Lower leg skin (tissue), 3 donors: Measurements from ENCODE around the gene BTN3A1.

Experiments
- POLR2A ChIP-seq, 2 donors: fragments of 450-650 bp; IDR thresholded peaks; one replicate each; pipeline ENCODE4 v1.6.1; 2016 to 2017; ENCODE audit warnings: antibody characterized with exemption in 2 of 2, mild to moderate bottlenecking in 1 of 2, moderate library complexity in 1 of 2
- TF ChIP-seq, protein P1 (sequence below), 3 donors: fragments of 450-650 bp; IDR thresholded peaks; one replicate each; pipeline ENCODE4 v1.5.1; 2016; ENCODE audit warnings: antibody characterized with exemption in 3 of 3, mild to moderate bottlenecking in 3 of 3, moderate library complexity in 2 of 3

DNA sequence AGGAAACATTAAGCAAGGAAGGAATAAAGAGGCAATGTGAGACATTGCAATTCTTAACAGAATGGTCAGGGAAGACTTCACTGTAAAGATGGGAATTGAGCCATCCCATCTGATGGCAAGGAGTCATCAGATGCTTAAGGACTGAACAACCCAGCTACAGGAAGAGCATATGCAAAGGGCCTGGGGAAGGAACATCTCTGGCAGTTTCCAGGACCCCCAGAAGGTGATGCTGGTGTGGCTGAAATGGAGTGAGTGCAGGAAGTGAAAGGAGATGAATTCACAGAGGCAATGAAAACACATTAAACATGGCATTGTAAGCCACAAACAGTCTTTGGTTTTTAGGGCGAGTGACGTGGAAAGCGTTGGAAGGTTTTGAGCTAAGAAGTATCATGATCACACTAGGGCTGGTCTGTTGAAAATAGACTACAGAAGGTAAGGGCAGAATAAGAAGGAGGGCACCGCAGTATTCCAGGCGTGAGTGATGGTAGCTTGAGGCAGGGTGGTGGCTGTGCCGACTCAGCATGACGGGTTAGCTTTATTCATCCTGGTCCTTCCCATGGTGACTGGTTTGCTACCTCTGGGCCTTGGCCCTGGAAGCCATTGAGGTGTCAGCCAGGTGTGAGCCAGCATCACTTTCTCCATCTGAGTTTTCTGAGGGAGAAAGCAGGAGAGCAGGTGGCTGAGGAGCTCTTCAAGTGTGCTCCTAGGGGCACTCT, 62.5 kb downstream of the BTN3A1 start:
- no peak for TF ChIP-seq POLR2A (IDR thresholded peaks at IDR 0.05)
- TF ChIP-seq, protein P1, sequence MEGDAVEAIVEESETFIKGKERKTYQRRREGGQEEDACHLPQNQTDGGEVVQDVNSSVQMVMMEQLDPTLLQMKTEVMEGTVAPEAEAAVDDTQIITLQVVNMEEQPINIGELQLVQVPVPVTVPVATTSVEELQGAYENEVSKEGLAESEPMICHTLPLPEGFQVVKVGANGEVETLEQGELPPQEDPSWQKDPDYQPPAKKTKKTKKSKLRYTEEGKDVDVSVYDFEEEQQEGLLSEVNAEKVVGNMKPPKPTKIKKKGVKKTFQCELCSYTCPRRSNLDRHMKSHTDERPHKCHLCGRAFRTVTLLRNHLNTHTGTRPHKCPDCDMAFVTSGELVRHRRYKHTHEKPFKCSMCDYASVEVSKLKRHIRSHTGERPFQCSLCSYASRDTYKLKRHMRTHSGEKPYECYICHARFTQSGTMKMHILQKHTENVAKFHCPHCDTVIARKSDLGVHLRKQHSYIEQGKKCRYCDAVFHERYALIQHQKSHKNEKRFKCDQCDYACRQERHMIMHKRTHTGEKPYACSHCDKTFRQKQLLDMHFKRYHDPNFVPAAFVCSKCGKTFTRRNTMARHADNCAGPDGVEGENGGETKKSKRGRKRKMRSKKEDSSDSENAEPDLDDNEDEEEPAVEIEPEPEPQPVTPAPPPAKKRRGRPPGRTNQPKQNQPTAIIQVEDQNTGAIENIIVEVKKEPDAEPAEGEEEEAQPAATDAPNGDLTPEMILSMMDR (IDR thresholded peaks at IDR 0.05): no peak
